Esophagus (tissue), 2 donors: Measurements from ENCODE around the gene CYB561A3. TPM values are rescaled to one million over a fixed set of nuclear protein-coding genes. Genes with fewer than 3 reads are reported as not detected.

Source experiments
- H3K27ac ChIP-seq, 2 donors: one replicate each; pipeline ENCODE4 v1.5.1; 2013; ENCODE audit warnings: low read depth in 2 of 2, mild to moderate bottlenecking in 2 of 2, inconsistent platforms in 1 of 2, low read length in 1 of 2, moderate library complexity in 1 of 2
- H3K27me3 ChIP-seq, 2 donors: one replicate each; pipeline ENCODE4 v1.6.1; 2013; ENCODE audit warnings: low read length in 2 of 2, control low read depth in 1 of 2, mild to moderate bottlenecking in 1 of 2; ENCODE audit not compliant: insufficient read depth in 2 of 2, control insufficient read depth in 1 of 2
- H3K36me3 ChIP-seq, 2 donors: one replicate each; pipeline ENCODE4 v1.6.1; 2013; ENCODE audit warnings: low read length in 1 of 2; ENCODE audit not compliant: control insufficient read depth in 2 of 2, insufficient read depth in 2 of 2
- H3K4me1 ChIP-seq, 2 donors: one replicate each; pipeline ENCODE4 v1.6.1; 2013; ENCODE audit warnings: low read length in 1 of 2; ENCODE audit not compliant: control insufficient read depth in 2 of 2, insufficient read depth in 2 of 2
- H3K4me3 ChIP-seq, 2 donors: one replicate each; pipeline ENCODE4 v1.5.1; 2013; ENCODE audit warnings: low read length in 2 of 2, mild to moderate bottlenecking in 2 of 2, low read depth in 1 of 2, moderate library complexity in 1 of 2
- H3K9me3 ChIP-seq, 2 donors: one replicate each; pipeline ENCODE4 v1.6.1; 2013; ENCODE audit warnings: mild to moderate bottlenecking in 2 of 2, low read depth in 1 of 2, low read length in 1 of 2, moderate library complexity in 1 of 2; ENCODE audit not compliant: control insufficient read depth in 2 of 2, insufficient read depth in 1 of 2
- WGBS, 2 donors: extraction: QIAGEN DNeasy Blood & Tissue Kit; methylation state at CpG; one replicate each; pipeline ENCODE4 v1.1.7; 2013; 5-methylcytosine and 5-hydroxymethylcytosine counted together
- polyA plus RNA-seq, 2 donors: library from polyadenylated mRNA; stranded (reverse); fragments of 200-250 nt; gene quantifications; one replicate each; pipeline ENCODE4 v1.2.3, GENCODE V29; 2013
- donor health status: healthy with polysubstance abuse.
- donor health status: Bipolar disorder and iron deficiency.

The CYB561A3 gene
- polyA plus RNA-seq, 2 donors, result 11.4 to 20.4 TPM

GRCh38 chr11:61369372-61370348 lies 8.0 kb upstream of the CYB561A3 start:
- no peaks in the 10 kb centered on the region for H3K9me3 ChIP-seq
- peaks cover 2 to 10% of the 10 kb centered on the region in 2 donors for H3K4me1 ChIP-seq
- WGBS, 2 donors, result 48 to 59% methylated on average over 9 of the region's 9 CpGs
- peaks cover 5 to 7% of the 10 kb centered on the region in 2 donors for H3K36me3 ChIP-seq
- peak overlapping the region; percentile 62 to 73 for H3K27ac ChIP-seq
- no peak overlapping the region for H3K4me3 ChIP-seq
- no peaks in the 10 kb centered on the region for H3K27me3 ChIP-seq

GRCh38 chr11:61368646-61369045 lies 7.0 kb upstream of the CYB561A3 start:
- Histone ChIP-seq H3K4me3 (no peak overlapping the region), H3K36me3 (peaks cover 5 to 14% of the 10 kb centered on the region in 2 donors), H3K9me3 (no peaks in the 10 kb centered on the region), H3K27ac (peak overlapping the region in 1 of 2 donors; percentile 17), H3K27me3 (no peaks in the 10 kb centered on the region), H3K4me1 (peaks cover 2 to 10% of the 10 kb centered on the region in 2 donors)
- WGBS, 2 donors, result 91 to 95% methylated on average over 7 of the region's 7 CpGs

GRCh38 chr11:61367406-61367805 lies 5.7 kb upstream of the CYB561A3 start:
- H3K27ac ChIP-seq, result no peak overlapping the region
- no peak overlapping the region for H3K4me3 ChIP-seq
- 62 to 71% methylated on average over 6 of the region's 6 CpGs for WGBS, 2 donors
- H3K27me3 ChIP-seq, result no peaks in the 10 kb centered on the region
- peaks cover 5 to 14% of the 10 kb centered on the region in 2 donors for H3K36me3 ChIP-seq
- no peaks in the 10 kb centered on the region for H3K9me3 ChIP-seq
- peaks cover 2 to 10% of the 10 kb centered on the region in 2 donors for H3K4me1 ChIP-seq

DNA sequence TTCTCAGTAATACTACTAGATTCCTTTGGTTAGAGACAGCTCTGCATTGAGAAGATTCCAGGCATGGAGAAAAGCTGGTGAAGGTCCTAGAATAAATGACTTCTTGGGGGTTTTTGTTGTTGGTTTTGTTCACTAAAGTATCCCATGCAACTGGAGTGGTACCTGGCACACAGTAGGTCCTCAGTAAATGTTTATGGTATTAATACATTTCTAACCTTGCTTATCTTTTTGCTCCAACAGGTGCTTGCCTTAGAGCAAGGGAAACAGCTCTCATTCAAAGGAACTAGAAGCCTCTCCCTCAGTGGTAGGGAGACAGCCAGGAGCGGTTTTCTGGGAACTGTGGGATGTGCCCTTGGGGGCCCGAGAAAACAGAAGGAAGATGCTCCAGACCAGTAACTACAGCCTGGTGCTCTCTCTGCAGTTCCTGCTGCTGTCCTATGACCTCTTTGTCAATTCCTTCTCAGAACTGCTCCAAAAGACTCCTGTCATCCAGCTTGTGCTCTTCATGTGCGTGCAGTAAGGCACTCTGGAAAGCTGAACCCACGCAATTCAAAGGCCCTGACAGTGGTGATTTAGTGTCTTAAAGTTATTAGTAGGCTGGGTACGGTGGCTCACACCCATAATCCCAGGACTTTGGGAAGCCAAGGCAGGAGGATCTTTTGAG lies 2.5 kb upstream of the CYB561A3 start:
- 92% methylated on average over 5 of the region's 5 CpGs for whole genome bisulfite sequencing, 2 donors
- H3K27ac ChIP-seq, result no peak overlapping the region
- peaks cover 5 to 14% of the 10 kb centered on the region in 2 donors for H3K36me3 ChIP-seq
- no peak overlapping the region for H3K4me3 ChIP-seq
- no peaks in the 10 kb centered on the region for H3K27me3 ChIP-seq
- peaks cover 0 to 8% of the 10 kb centered on the region in 2 donors for H3K4me1 ChIP-seq
- H3K9me3 ChIP-seq, result no peaks in the 10 kb centered on the region

GRCh38 chr11:61362542-61362875 lies 827 bp upstream of the CYB561A3 start:
- Histone ChIP-seq H3K36me3 (peaks cover 5 to 8% of the 10 kb centered on the region in 2 donors), H3K4me1 (peaks cover 0 to 3% of the 10 kb centered on the region in 2 donors), H3K4me3 (peak overlapping the region; percentile 69 to 74), H3K9me3 (no peaks in the 10 kb centered on the region), H3K27ac (peak overlapping the region; percentile 98 to 99), H3K27me3 (no peaks in the 10 kb centered on the region)
- 0 to 1% methylated on average over 12 of the region's 12 CpGs for WGBS, 2 donors

GRCh38 chr11:61361237-61361740 lies 393 bp downstream of the CYB561A3 start:
- H3K36me3 ChIP-seq, result peaks cover 5 to 11% of the 10 kb centered on the region in 2 donors
- H3K4me1 ChIP-seq, result peaks cover 0 to 5% of the 10 kb centered on the region in 2 donors
- 2 to 3% methylated on average over 22 of the region's 22 CpGs for WGBS, 2 donors
- H3K9me3 ChIP-seq, result no peaks in the 10 kb centered on the region
- peak overlapping the region; percentile 69 to 74 for H3K4me3 ChIP-seq
- H3K27ac ChIP-seq, result peak overlapping the region; percentile 98 to 99
- no peaks in the 10 kb centered on the region for H3K27me3 ChIP-seq

GRCh38 chr11:61359516-61359915 lies 2.2 kb downstream of the CYB561A3 start:
- 80 to 85% methylated on average over 6 of the region's 6 CpGs for WGBS, 2 donors

DNA sequence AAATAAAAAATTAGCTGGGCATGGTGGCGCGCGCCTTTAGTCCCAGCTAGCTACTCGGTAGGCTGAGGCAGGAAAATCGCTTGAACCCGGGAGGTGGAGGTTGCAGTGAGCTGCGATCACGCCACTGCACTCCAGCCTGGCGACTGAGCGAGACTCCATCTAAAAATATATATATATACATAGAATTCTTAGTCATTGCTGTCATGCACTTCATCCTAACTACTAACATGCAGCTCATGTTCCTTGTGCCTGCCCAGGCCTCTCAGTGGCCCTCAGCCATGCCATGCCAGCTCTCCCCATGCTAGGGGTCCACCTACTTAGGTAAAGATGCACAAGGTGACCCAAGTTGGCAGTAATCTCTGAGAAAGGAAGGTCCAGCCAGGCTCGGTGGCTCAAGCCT lies 3.1 kb downstream of the CYB561A3 start:
- no peak overlapping the region for H3K27ac ChIP-seq
- peaks cover 0 to 7% of the 10 kb centered on the region in 2 donors for H3K4me1 ChIP-seq
- H3K9me3 ChIP-seq, result no peaks in the 10 kb centered on the region
- peaks cover 0 to 5% of the 10 kb centered on the region in 2 donors for H3K36me3 ChIP-seq
- H3K27me3 ChIP-seq, result no peaks in the 10 kb centered on the region
- 97 to 98% methylated on average over 11 of the region's 11 CpGs for WGBS, 2 donors
- H3K4me3 ChIP-seq, result no peak overlapping the region

More at GRCh38 chr11:61359516-61359915, 2.2 kb downstream of the CYB561A3 start:
- Histone ChIP-seq H3K36me3 (peaks cover 0 to 9% of the 10 kb centered on the region in 2 donors), H3K9me3 (no peaks in the 10 kb centered on the region), H3K4me3 (no peak overlapping the region), H3K27ac (no peak overlapping the region), H3K27me3 (no peaks in the 10 kb centered on the region), H3K4me1 (peaks cover 0 to 7% of the 10 kb centered on the region in 2 donors)

DNA sequence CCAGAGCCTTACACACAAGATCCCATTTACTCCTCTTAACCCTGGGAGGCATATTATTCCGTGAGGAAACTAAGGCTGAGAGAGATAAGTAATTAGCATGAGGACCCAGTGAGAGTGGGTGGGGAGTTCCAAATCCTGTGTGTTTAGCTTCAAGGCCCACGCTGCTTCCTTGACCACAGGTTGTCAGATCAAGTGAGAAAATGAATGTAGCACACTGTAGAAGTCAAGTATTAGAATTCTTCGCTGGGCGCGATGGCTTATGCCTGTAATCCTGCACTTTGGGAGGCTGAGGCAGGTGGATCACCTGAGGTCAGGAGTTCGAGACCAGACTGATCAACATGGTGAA lies 3.8 kb downstream of the CYB561A3 start:
- WGBS, 2 donors, result 91 to 98% methylated on average over 6 of the region's 6 CpGs

More for the DNA sequence above, 3.8 kb downstream of the CYB561A3 start:
- Histone ChIP-seq H3K27me3 (no peaks in the 10 kb centered on the region), H3K36me3 (peaks cover 1 to 9% of the 10 kb centered on the region in 2 donors), H3K4me1 (peaks cover 0 to 7% of the 10 kb centered on the region in 2 donors), H3K27ac (no peak overlapping the region), H3K4me3 (no peak overlapping the region), H3K9me3 (no peaks in the 10 kb centered on the region)
